Activated CD4-positive, alpha-beta T cell treated with anti-CD3 and anti-CD28 coated beads, Interleukin-2, amount 50 U/mL, for 1 hour (primary cell): Measurements from ENCODE around the gene MFF.
"Not testable (repeated sequence)": the region's sequence is repeated elsewhere in the genome, so short reads cannot be mapped to it uniquely, and the experiment has no call there.

Experiments
- DNase-seq: peaks from one replicate; pipeline ENCODE4 v3.0.0-alpha.2; 2020

MFF gene

GRCh38 chr2:227378371-227378782, 53.3 kb downstream of the MFF start:
- DNase-seq: no peak

GRCh38 chr2:227379095-227379494, 54.0 kb downstream of the MFF start, which contains the start of gene TM4SF20:
TM4SF20 (minus strand) TSS chr2:227379306; CDS start chr2:227379268, 38 bp downstream.
- DNase-seq: no peak

- not testable (repeated sequence) for DNase-seq
Observed at GRCh38 chr2:227382241-227382835, 57.3 kb downstream of the MFF start.

- no peak for DNase-seq
Observed at GRCh38 chr2:227383686-227384085, 58.6 kb downstream of the MFF start.

GRCh38 chr2:227386630-227387029, 61.6 kb downstream of the MFF start:
- no peak for DNase-seq

- not testable (repeated sequence) for DNase-seq
Observed at GRCh38 chr2:227387583-227387982, 62.5 kb downstream of the MFF start, which contains the start of gene SCYGR1. SCYGR1 (minus strand) TSS chr2:227387949; CDS start chr2:227387949, 0 bp downstream.

GRCh38 chr2:227388537-227389011, 63.5 kb downstream of the MFF start:
- no peak for DNase-seq

GRCh38 chr2:227389231-227389630, 64.2 kb downstream of the MFF start:
- no peak for DNase-seq

GRCh38 chr2:227389661-227390060, 64.6 kb downstream of the MFF start:
- no peak for DNase-seq

- no peak for DNase-seq
Observed at GRCh38 chr2:227390468-227391256, 65.6 kb downstream of the MFF start.

- no peak for DNase-seq
Observed at GRCh38 chr2:227394401-227394800, 69.3 kb downstream of the MFF start.

- no peak for DNase-seq
Observed at GRCh38 chr2:227395556-227395955, 70.5 kb downstream of the MFF start.

- no peak for DNase-seq
Observed at GRCh38 chr2:227397562-227397961, 72.5 kb downstream of the MFF start.

- DNase-seq: no peak
Observed at GRCh38 chr2:227398684-227399670, 73.9 kb downstream of the MFF start.

GRCh38 chr2:227401550-227401949, 76.5 kb downstream of the MFF start:
- no peak for DNase-seq

GRCh38 chr2:227402321-227402720, 77.3 kb downstream of the MFF start:
- no peak for DNase-seq

GRCh38 chr2:227402959-227403358, 77.9 kb downstream of the MFF start:
- DNase-seq: no peak

GRCh38 chr2:227404585-227405271, 79.7 kb downstream of the MFF start:
- no peak for DNase-seq

GRCh38 chr2:227406177-227407031, 81.4 kb downstream of the MFF start:
- DNase-seq: no peak
